Cortex of kidney (tissue), 1 donor: ENCODE measurements around the gene F2.
"Not testable (repeated sequence)": the region's sequence is repeated elsewhere in the genome, so short reads cannot be mapped to it uniquely, and the experiment has no call there.

Experiments
- DNase-seq: peaks from one replicate; lab custom pipeline; 2025; lab: John Stamatoyannopoulos, UW

The F2 gene

GRCh38 chr11:46719048-46719542 lies at the start of gene F2:
Gene F2, plus strand, starts transcription at chr11:46719213. Its CDS starts 23 bp downstream, at chr11:46719236.
- DNase-seq, result no peak

GRCh38 chr11:46669711-46670139 lies 49.3 kb upstream of the F2 start:
- no peak for DNase-seq

- DNase-seq, result not testable (repeated sequence)
Observed at GRCh38 chr11:46670521-46670920, 48.5 kb upstream of the F2 start.

GRCh38 chr11:46671958-46672315 lies 47.1 kb upstream of the F2 start:
- no peak for DNase-seq

GRCh38 chr11:46672381-46672839 lies 46.6 kb upstream of the F2 start:
- DNase-seq, result no peak

- DNase-seq, result no peak
Observed at GRCh38 chr11:46673713-46674462, 45.1 kb upstream of the F2 start.

GRCh38 chr11:46674463-46675287 lies 44.3 kb upstream of the F2 start:
- no peak for DNase-seq

GRCh38 chr11:46675288-46675851 lies 43.6 kb upstream of the F2 start:
- DNase-seq, result no peak

GRCh38 chr11:46675949-46676348 lies 43.1 kb upstream of the F2 start:
- no peak for DNase-seq

- no peak for DNase-seq
Observed at GRCh38 chr11:46676436-46677158, 42.4 kb upstream of the F2 start.

GRCh38 chr11:46677169-46677568 lies 41.8 kb upstream of the F2 start:
- no peak for DNase-seq

GRCh38 chr11:46677991-46678740 lies 40.8 kb upstream of the F2 start:
- no peak for DNase-seq

GRCh38 chr11:46678741-46679130 lies 40.3 kb upstream of the F2 start:
- no peak for DNase-seq

GRCh38 chr11:46679241-46680163 lies 39.5 kb upstream of the F2 start:
- DNase-seq, result no peak

- DNase-seq, result no peak
Observed at GRCh38 chr11:46680164-46680760, 38.8 kb upstream of the F2 start.

- no peak for DNase-seq
Observed at GRCh38 chr11:46680815-46681214, 38.2 kb upstream of the F2 start.

- DNase-seq, result no peak
Observed at GRCh38 chr11:46681814-46682213, 37.2 kb upstream of the F2 start.

GRCh38 chr11:46682773-46683752 lies 36.0 kb upstream of the F2 start:
- DNase-seq, result no peak

GRCh38 chr11:46684367-46684766 lies 34.6 kb upstream of the F2 start:
- no peak for DNase-seq
